Smooth muscle cell (in vitro differentiated cells): Measurements from ENCODE around the gene CPNE2. TPM values are rescaled to one million over a fixed set of nuclear protein-coding genes. Genes with fewer than 3 reads are reported as not detected.

Experiments used
- DNase-seq: peaks from one replicate; lab custom pipeline; 2025; ENCODE audit not compliant: unreplicated experiment; lab: John Stamatoyannopoulos, UW
- H2AFZ ChIP-seq: fragments of 200-600 bp; sonication (generic); 2 replicates; pipeline ENCODE4 v1.6.0; 2016; ENCODE audit warnings: antibody characterized with exemption, low read depth, mild to moderate bottlenecking
- H3F3A ChIP-seq: fragments of 200-600 bp; sonication (generic); 2 replicates; pipeline ENCODE4 v1.6.0; 2017; ENCODE audit warnings: antibody characterized with exemption, low read depth
- H3K27ac ChIP-seq: fragments of 200-600 bp; sonication (generic); 2 replicates; pipeline ENCODE4 v1.5.1; 2016; ENCODE audit warnings: low read depth, mild to moderate bottlenecking
- H3K27me3 ChIP-seq: fragments of 200-600 bp; sonication (generic); 2 replicates; pipeline ENCODE4 v1.6.1; 2016; ENCODE audit warnings: low read depth, mild to moderate bottlenecking
- H3K36me3 ChIP-seq: fragments of 200-600 bp; sonication (generic); 2 replicates; pipeline ENCODE4 v1.5.1; 2016; ENCODE audit warnings: low read depth
- H3K4me1 ChIP-seq: fragments of 200-600 bp; sonication (generic); 2 replicates; pipeline ENCODE4 v1.5.1; 2016; ENCODE audit warnings: low read depth
- H3K4me2 ChIP-seq: fragments of 200-600 bp; sonication (generic); 2 replicates; pipeline ENCODE4 v1.6.0; 2016; ENCODE audit warnings: mild to moderate bottlenecking
- H3K4me3 ChIP-seq: fragments of 200-600 bp; sonication (generic); 2 replicates; pipeline ENCODE4 v1.5.1; 2016; ENCODE audit warnings: mild to moderate bottlenecking
- H3K79me2 ChIP-seq: fragments of 200-600 bp; sonication (generic); 2 replicates; pipeline ENCODE4 v1.6.0; 2016; ENCODE audit warnings: low read depth, mild to moderate bottlenecking
- H3K9ac ChIP-seq: fragments of 200-600 bp; sonication (generic); 2 replicates; pipeline ENCODE4 v1.6.0; 2016; ENCODE audit warnings: low read depth
- H3K9me3 ChIP-seq: fragments of 200-600 bp; sonication (generic); replicated peaks from 2 replicates; pipeline ENCODE4 v1.5.1; 2016; ENCODE audit warnings: low read depth
- H4K20me1 ChIP-seq: fragments of 200-600 bp; sonication (generic); 2 replicates; pipeline ENCODE4 v1.6.0; 2016; ENCODE audit warnings: low read depth
- WGBS: methylation state at CpG from one replicate; pipeline ENCODE4 v1.1.7; 2016; ENCODE audit warnings: low lambda C conversion rate; 5-methylcytosine and 5-hydroxymethylcytosine counted together
- polyA plus RNA-seq: library from polyadenylated mRNA; unstranded; fragments of >200 nt; fragmentation: Nextera tagmentation; extraction: Ambion mirVana; gene quantifications from 2 replicates; pipeline ENCODE4 v1.2.1, GENCODE V29; 2016
- total RNA-seq: library from RNA; depleted of rRNA; stranded (reverse); fragments of >200 nt; gene quantifications from 2 replicates; pipeline ENCODE4 v1.2.3, GENCODE V29; 2014
- TF ChIP-seq, protein P1 (sequence below): fragments of 200-600 bp; sonication (generic); IDR thresholded peaks from 2 replicates; pipeline ENCODE4 v1.5.1; 2017; ENCODE audit warnings: borderline replicate concordance, mild to moderate bottlenecking, antibody characterized with exemption; ENCODE audit not compliant: insufficient read depth, poor library complexity, severe bottlenecking

Gene CPNE2
- total and polyA plus RNA-seq, 2 experiments from 2014 or later, result 18.2 to 19.8 TPM

DNA sequence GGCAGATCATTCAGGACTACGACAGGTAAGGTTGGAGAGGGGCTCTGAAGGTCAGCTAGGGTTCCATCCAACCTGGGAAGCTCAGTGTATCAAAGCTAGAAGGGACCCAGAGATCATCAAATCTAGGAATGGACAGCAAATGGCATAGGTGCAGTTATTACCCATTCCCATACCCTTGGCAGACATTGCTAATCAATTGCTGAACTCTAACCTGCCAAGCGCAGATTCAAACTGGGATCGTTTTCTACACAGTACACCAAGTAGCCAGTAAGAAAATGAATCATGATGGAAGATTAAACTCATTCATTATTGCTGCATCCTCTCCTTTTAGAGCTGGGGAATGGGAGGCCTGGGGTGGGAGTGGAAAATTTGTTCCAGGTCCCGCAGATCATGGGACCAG, 33.6 kb downstream of the CPNE2 start:
- Histone ChIP-seq H3K27ac (no peak overlapping the region), H3K9ac (no peak overlapping the region), H4K20me1 (no peaks in the 10 kb centered on the region), H3K4me1 (no peaks in the 10 kb centered on the region), H3K9me3 (no peaks in the 10 kb centered on the region), H3K79me2 (no peaks in the 10 kb centered on the region), H2AFZ (no peak overlapping the region), H3K4me3 (no peak overlapping the region), H3K36me3 (no peaks in the 10 kb centered on the region), H3F3A (no peaks in the 10 kb centered on the region), H3K4me2 (no peak overlapping the region), H3K27me3 (no peaks in the 10 kb centered on the region)
- WGBS, result 98% methylated on average over 4 of the region's 4 CpGs
- no peak for DNase-seq
- TF ChIP-seq, protein P1, sequence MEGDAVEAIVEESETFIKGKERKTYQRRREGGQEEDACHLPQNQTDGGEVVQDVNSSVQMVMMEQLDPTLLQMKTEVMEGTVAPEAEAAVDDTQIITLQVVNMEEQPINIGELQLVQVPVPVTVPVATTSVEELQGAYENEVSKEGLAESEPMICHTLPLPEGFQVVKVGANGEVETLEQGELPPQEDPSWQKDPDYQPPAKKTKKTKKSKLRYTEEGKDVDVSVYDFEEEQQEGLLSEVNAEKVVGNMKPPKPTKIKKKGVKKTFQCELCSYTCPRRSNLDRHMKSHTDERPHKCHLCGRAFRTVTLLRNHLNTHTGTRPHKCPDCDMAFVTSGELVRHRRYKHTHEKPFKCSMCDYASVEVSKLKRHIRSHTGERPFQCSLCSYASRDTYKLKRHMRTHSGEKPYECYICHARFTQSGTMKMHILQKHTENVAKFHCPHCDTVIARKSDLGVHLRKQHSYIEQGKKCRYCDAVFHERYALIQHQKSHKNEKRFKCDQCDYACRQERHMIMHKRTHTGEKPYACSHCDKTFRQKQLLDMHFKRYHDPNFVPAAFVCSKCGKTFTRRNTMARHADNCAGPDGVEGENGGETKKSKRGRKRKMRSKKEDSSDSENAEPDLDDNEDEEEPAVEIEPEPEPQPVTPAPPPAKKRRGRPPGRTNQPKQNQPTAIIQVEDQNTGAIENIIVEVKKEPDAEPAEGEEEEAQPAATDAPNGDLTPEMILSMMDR, result no peak

DNA sequence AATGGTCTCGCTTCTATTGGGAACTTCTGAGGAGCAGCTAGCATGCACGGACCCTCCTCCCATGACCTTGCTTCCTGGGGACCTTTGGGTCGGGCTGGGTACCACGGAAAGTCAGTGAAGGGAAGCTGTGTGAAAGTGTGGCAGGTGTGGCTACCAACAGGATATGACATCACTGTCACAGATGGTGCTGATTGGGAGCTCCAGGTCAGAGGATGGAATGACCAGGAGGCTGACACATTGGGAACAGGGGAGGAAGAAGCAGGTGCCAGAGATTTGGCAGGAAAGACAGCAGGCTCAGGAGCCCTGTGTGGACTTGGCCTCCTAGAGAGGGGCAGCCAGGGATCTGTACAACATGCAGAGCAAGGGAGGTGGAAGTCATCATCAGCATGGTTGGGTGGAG, 34.0 kb downstream of the CPNE2 start:
- Histone ChIP-seq H3K27ac (no peak overlapping the region), H3K9ac (no peak overlapping the region), H3K27me3 (no peaks in the 10 kb centered on the region), H3K9me3 (no peaks in the 10 kb centered on the region), H3K4me3 (no peak overlapping the region), H3K79me2 (no peaks in the 10 kb centered on the region), H3K36me3 (no peaks in the 10 kb centered on the region), H3K4me2 (no peak overlapping the region), H3F3A (no peaks in the 10 kb centered on the region), H4K20me1 (no peaks in the 10 kb centered on the region), H2AFZ (no peak overlapping the region), H3K4me1 (no peaks in the 10 kb centered on the region)
- 97% methylated on average over 4 of the region's 4 CpGs for WGBS
- DNase-seq, result no peak
- TF ChIP-seq, protein P1, result no peak

DNA sequence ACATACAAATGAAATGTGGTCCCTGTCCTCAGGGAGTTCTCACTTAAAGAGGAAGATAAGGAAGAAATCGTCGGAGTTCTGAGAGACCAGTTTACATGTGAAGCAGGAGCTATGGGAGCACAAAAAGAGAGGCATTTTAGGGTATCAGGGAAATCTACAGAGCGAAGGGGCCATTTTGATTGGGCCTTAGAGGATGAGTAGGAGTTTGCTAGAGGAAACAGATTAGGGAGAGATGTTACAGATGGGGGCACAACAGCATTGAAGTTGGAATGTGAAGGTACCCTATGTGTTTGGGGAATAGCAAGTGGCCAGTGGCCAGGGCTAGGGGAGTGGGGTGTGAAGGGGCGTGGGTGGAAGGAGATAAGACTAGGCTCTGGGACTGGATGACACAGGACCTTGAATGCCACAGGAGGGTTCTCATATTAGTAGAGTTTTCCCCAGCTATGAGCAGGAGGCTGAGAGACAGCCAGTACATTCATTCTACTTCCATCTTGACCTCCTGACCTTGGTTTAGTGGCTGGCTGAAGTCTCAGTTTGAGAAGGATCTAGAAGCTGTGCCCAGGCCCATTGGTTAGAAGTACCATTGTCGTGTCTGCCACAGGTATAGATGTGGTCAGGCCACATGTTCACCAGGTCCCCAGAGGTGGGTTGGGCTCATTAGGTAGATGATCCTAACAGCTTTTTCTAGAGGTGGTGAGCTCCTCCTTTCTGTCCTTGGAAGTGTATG, 34.8 kb downstream of the CPNE2 start:
- Histone ChIP-seq H3K27me3 (no peaks in the 10 kb centered on the region), H3K27ac (no peak overlapping the region), H2AFZ (no peak overlapping the region), H4K20me1 (no peaks in the 10 kb centered on the region), H3K36me3 (no peaks in the 10 kb centered on the region), H3K4me2 (no peak overlapping the region), H3K4me1 (no peaks in the 10 kb centered on the region), H3K9me3 (no peaks in the 10 kb centered on the region), H3F3A (no peaks in the 10 kb centered on the region), H3K9ac (no peak overlapping the region), H3K4me3 (no peak overlapping the region), H3K79me2 (no peaks in the 10 kb centered on the region)
- TF ChIP-seq, protein P1, result no peak
- 97% methylated on average over 5 of the region's 5 CpGs for WGBS
- DNase-seq, result no peak

DNA sequence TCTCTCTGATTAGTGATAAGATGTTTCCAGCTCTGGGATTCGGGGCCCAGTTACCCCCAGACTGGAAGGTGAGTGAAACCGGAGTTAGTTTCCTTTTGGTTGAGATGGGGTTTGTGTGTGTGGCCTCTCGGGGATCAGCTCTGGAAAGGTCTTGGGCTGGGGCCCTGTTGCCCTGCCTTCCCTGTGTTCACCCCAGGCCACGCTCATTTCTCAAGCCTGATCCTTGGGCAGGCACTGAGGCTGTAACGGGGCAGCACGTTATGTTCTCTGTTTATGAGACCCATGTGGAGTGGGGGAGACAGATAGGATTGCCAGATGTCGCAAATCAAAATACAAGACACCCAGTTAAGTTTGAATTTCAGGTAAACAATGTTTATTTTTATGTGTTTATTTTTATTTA, 35.5 kb downstream of the CPNE2 start:
- H3K4me1 ChIP-seq, result no peaks in the 10 kb centered on the region
- no peak overlapping the region for H3K4me3 ChIP-seq
- H3K27ac ChIP-seq, result no peak overlapping the region
- no peak overlapping the region for H3K9ac ChIP-seq
- WGBS, result 97% methylated on average over 7 of the region's 7 CpGs
- H3K27me3 ChIP-seq, result no peaks in the 10 kb centered on the region
- TF ChIP-seq, protein P1, result no peak
- H3K36me3 ChIP-seq, result no peaks in the 10 kb centered on the region
- no peaks in the 10 kb centered on the region for H3F3A ChIP-seq
- no peak overlapping the region for H3K4me2 ChIP-seq
- no peaks in the 10 kb centered on the region for H3K9me3 ChIP-seq
- no peak for DNase-seq
- no peaks in the 10 kb centered on the region for H3K79me2 ChIP-seq
- H4K20me1 ChIP-seq, result no peaks in the 10 kb centered on the region
- no peak overlapping the region for H2AFZ ChIP-seq
